M059J (cell line): ENCODE results near the gene LPIN3. TPM values are rescaled to one million over a fixed set of nuclear protein-coding genes. Genes with fewer than 3 reads are reported as not detected.

ENCODE experiments used
- DNase-seq: peaks from one replicate; pipeline ENCODE4 v3.0.0-alpha.2; 2012; ENCODE audit warnings: low read depth
- total RNA-seq: library from RNA; depleted of rRNA; stranded (reverse); fragments of >200 nt; shearing (Covaris generic); gene quantifications from 2 replicates; pipeline ENCODE4 v1.2.3, GENCODE V29; 2014

LPIN3 gene
- total RNA-seq, 1 experiment from 2014 or later = 0.76 TPM

- no peak for DNase-seq
These were observed 20.2 kb upstream of the LPIN3 start for GRCh38 chr20:41320441-41320840.

GRCh38 chr20:41320976-41321375 is 19.6 kb upstream of the LPIN3 start:
- DNase-seq = no peak

- DNase-seq = no peak
These were observed 13.4 kb upstream of the LPIN3 start for GRCh38 chr20:41327178-41327577.

GRCh38 chr20:41329435-41330342 is 10.9 kb upstream of the LPIN3 start:
- peak; percentile 100 for DNase-seq

GRCh38 chr20:41330343-41330720 is 10.3 kb upstream of the LPIN3 start:
- DNase-seq = peak; percentile 54

- no peak for DNase-seq
These were observed 9.7 kb upstream of the LPIN3 start for GRCh38 chr20:41330941-41331340.

GRCh38 chr20:41331731-41332130 is 8.9 kb upstream of the LPIN3 start:
- DNase-seq = no peak

GRCh38 chr20:41334036-41334435 is 6.6 kb upstream of the LPIN3 start:
- DNase-seq = no peak

- no peak for DNase-seq
These were observed 5.9 kb upstream of the LPIN3 start for GRCh38 chr20:41334443-41335421.

GRCh38 chr20:41335591-41335990 is 5.0 kb upstream of the LPIN3 start:
- no peak for DNase-seq

GRCh38 chr20:41336711-41337492 is 3.7 kb upstream of the LPIN3 start:
- DNase-seq = no peak

- peak; percentile 67 for DNase-seq
These were observed 679 bp upstream of the LPIN3 start for GRCh38 chr20:41339957-41340326.

- DNase-seq = no peak
These were observed 2.1 kb downstream of the LPIN3 start for GRCh38 chr20:41342474-41343464.

GRCh38 chr20:41344477-41344876 is 3.9 kb downstream of the LPIN3 start:
- no peak for DNase-seq

- peak; percentile 60 for DNase-seq
These were observed 4.5 kb downstream of the LPIN3 start for GRCh38 chr20:41344938-41345728.

- no peak for DNase-seq
These were observed 5.1 kb downstream of the LPIN3 start for GRCh38 chr20:41345729-41346067.

- DNase-seq = no peak
These were observed 7.2 kb downstream of the LPIN3 start for GRCh38 chr20:41347523-41348429.

GRCh38 chr20:41348430-41349172 is 8.0 kb downstream of the LPIN3 start:
- no peak for DNase-seq
